ENCODE data around the gene NRG3.

DNA sequence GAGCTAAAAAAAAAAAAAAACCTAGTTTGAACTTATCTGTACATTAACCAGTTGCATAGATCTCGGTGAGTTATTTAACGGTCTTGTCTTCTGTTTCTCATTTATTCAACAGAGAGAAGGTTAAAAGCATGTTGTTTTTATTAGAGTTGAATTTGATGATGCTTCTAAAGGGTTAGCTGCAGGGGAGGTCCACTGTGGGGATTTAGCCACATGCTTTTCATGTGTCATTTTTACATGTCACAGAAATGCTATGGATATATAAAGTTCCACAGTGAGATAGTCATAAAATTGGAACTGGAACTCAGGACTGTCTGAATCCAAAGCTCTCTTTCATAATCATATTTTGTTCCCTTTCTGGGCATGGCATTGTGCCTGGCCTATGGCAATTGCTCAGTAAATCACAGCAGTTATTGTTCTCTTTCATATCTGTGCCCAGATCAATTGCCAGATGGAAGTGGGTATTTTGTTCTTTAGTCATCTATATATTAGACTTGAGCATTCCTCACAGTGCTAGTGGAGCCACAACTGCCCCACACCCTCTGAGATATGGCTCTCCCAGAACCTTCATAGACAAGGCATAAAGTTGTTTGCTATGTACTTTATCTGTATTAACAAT lies 578.8 kb downstream of the NRG3 start:
- TF ChIP-seq, protein P1, sequence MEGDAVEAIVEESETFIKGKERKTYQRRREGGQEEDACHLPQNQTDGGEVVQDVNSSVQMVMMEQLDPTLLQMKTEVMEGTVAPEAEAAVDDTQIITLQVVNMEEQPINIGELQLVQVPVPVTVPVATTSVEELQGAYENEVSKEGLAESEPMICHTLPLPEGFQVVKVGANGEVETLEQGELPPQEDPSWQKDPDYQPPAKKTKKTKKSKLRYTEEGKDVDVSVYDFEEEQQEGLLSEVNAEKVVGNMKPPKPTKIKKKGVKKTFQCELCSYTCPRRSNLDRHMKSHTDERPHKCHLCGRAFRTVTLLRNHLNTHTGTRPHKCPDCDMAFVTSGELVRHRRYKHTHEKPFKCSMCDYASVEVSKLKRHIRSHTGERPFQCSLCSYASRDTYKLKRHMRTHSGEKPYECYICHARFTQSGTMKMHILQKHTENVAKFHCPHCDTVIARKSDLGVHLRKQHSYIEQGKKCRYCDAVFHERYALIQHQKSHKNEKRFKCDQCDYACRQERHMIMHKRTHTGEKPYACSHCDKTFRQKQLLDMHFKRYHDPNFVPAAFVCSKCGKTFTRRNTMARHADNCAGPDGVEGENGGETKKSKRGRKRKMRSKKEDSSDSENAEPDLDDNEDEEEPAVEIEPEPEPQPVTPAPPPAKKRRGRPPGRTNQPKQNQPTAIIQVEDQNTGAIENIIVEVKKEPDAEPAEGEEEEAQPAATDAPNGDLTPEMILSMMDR (conservative IDR thresholded peaks at IDR 0.05 in 1 of 2, IDR thresholded peaks at IDR 0.05 in 1 of 2; ENCODE audit: low read depth in 1 of 2, low read length in 2 of 2) = no peak
- no peak for TF ChIP-seq EZH2 (IDR thresholded peaks at IDR 0.05; ENCODE audit: low read length, missing control alignments)

Data from fibroblast of lung (primary cell).